ENCODE data around the gene MYL3. TPM values are rescaled to one million over a fixed set of nuclear protein-coding genes. Genes with fewer than 3 reads are reported as not detected.

MYL3 gene
- total RNA-seq, 1 donor from 2014 or later, result 9,164 TPM

Other genes starting within 250 kb of the MYL3 start
- 33.1 TPM for gene ALS2CL, start 169.8 kb downstream of the MYL3 start, total RNA-seq
- 0.74 TPM for gene TMIE, start 162.1 kb downstream of the MYL3 start, total RNA-seq
- 0.10 TPM for gene PRSS50, start 145.6 kb downstream of the MYL3 start, total RNA-seq
- gene PTH1R, start 14.3 kb upstream of the MYL3 start, total RNA-seq, result 13.0 TPM
- gene CCDC12, start 113.3 kb upstream of the MYL3 start, total RNA-seq, result 29.6 TPM
- gene NBEAL2, start 116.2 kb upstream of the MYL3 start, total RNA-seq, result 11.4 TPM